ENCODE measurements around the gene ALG3. TPM values are rescaled to one million over a fixed set of nuclear protein-coding genes. Genes with fewer than 3 reads are reported as not detected.

ALG3 gene
- 20.5 and 21.4 TPM in 2 replicates for total RNA-seq

GRCh38 chr3:184248454-184249411, at the start of gene ALG3:
ALG3 (minus strand) TSS chr3:184248962; CDS start chr3:184248940, 22 bp downstream.

GRCh38 chr3:184275961-184276910, 27.5 kb upstream of the ALG3 start, which contains the start of gene ECE2:
ECE2 (plus strand) TSS chr3:184276022; CDS start chr3:184276154, 132 bp downstream.

GRCh38 chr3:184261270-184261853, 12.6 kb upstream of the ALG3 start, which contains the start of gene CAMK2N2:
CAMK2N2 (minus strand) TSS chr3:184261553; CDS start chr3:184261285, 268 bp downstream.

GRCh38 chr3:184249412-184250166, 827 bp upstream of the ALG3 start, which contains the start of gene EEF1AKMT4:
EEF1AKMT4 (plus strand) TSS chr3:184249672; CDS start chr3:184249695, 23 bp downstream.

GRCh38 chr3:184229394-184230080, 19.2 kb downstream of the ALG3 start, which contains the start of gene VWA5B2:
VWA5B2 (plus strand) TSS chr3:184229585; CDS start chr3:184230529, 944 bp downstream.

Other genes with a start within 250 kb of the ALG3 start
- 13.9 and 23.1 TPM in 2 replicates for gene ABCC5, start 231.1 kb downstream of the ALG3 start, total RNA-seq
- not detected in 2 replicates for gene HTR3D, start 217.2 kb downstream of the ALG3 start, total RNA-seq
- not detected in 2 replicates for gene HTR3C, start 195.9 kb downstream of the ALG3 start, total RNA-seq
- not detected in 2 replicates for gene HTR3E, start 151.9 kb downstream of the ALG3 start, total RNA-seq
- 29.9 and 32.8 TPM in 2 replicates for gene EIF2B5, start 113.6 kb downstream of the ALG3 start, total RNA-seq
- gene DVL3, start 93.6 kb downstream of the ALG3 start, total RNA-seq, result 28.7 and 36.6 TPM in 2 replicates
- 624 and 646 TPM in 2 replicates for gene AP2M1, start 74.1 kb downstream of the ALG3 start, total RNA-seq
- gene ABCF3, start 62.8 kb downstream of the ALG3 start, total RNA-seq, result 57.1 and 68.0 TPM in 2 replicates
- gene VWA5B2, start 19.4 kb downstream of the ALG3 start, total RNA-seq, result not detected in 2 replicates
- gene EEF1AKMT4, start 710 bp upstream of the ALG3 start, total RNA-seq, result 1.1 and 1.5 TPM in 2 replicates
- gene CAMK2N2, start 12.6 kb upstream of the ALG3 start, total RNA-seq, result 0.16 TPM in 1 of 2 replicates, not detected in the other
- not detected in 2 replicates for gene ECE2, start 27.1 kb upstream of the ALG3 start, total RNA-seq
- 431 and 478 TPM in 2 replicates for gene PSMD2, start 50.3 kb upstream of the ALG3 start, total RNA-seq
- gene EIF4G1, start 65.6 kb upstream of the ALG3 start, total RNA-seq, result 222 and 223 TPM in 2 replicates
- 15.0 and 19.2 TPM in 2 replicates for gene FAM131A, start 88.6 kb upstream of the ALG3 start, total RNA-seq
- gene CLCN2, start 112.6 kb upstream of the ALG3 start, total RNA-seq, result 3.5 and 4.6 TPM in 2 replicates
- gene POLR2H, start 112.7 kb upstream of the ALG3 start, total RNA-seq, result 60.3 and 62.1 TPM in 2 replicates
- 0.16 and 0.52 TPM in 2 replicates for gene THPO, start 129.2 kb upstream of the ALG3 start, total RNA-seq
- gene CHRD, start 131.1 kb upstream of the ALG3 start, total RNA-seq, result 1.1 and 6.1 TPM in 2 replicates

Measured in bronchial smooth muscle cell (primary cell).